ENCODE data around the gene FBXL3. TPM values are rescaled to one million over a fixed set of nuclear protein-coding genes. Genes with fewer than 3 reads are reported as not detected.

FBXL3 gene
- total RNA-seq, 2 donors from 2014 or later, result 26.1 to 35.5 TPM

DNA sequence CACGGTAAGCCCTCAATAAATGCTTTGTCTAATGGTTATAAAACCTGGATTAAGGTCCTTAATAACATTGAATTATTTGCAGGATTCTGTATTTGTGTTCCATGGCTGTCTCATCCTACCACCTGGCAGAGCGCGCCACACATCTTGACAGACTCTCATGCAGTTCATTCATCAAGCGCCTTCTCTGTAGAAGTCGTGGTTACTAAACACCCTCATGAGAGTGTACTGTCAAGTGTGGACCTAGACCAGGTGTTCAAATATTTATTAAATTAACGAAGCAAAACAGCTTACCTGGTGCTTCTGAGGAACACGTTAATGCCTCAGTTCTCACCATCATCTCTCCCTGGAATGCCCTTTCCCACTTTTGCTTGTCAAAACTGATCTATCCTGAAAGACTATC is 13.1 kb upstream of the FBXL3 start:
- Mint-ChIP-seq H3K36me3 (no peaks in the 10 kb centered on the region), H3K9me3 (no peaks in the 10 kb centered on the region), H3K4me3 (no peak overlapping the region), H3K4me1 (ENCODE audit: low read depth in 2 of 2) (no peaks in the 10 kb centered on the region), H3K27ac (no peak overlapping the region), H3K27me3 (no peaks in the 10 kb centered on the region)
- no peak for ATAC-seq
- DNase-seq (ENCODE audit: low spot score), result no peak

DNA sequence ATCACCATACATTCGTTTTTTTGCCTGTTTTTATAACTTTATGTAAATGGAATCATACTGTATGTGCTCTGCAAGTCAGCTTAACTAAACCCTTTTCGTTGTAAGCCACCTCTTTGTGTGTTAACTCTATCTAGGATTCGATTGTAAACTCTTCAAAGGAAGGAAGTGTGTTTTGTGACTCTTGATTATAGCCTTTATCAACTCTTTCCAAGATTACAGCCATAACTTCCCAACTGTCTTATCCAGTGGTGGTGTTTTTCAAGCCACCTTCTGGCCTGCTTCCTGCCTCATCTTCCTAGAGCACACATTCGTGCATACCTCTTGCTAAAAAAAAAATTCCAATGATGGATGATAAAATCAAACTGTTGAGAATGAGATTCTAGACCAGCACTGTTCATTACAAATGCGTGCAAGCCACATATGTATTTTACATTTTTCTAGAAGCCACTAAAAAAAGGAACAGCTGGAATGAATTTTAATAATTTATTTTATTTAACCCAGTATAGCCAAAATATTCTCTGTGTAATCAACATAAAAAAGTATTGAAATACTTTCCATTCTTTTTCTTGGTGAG is 12.0 kb upstream of the FBXL3 start:
- H3K27me3 Mint-ChIP-seq, result peaks cover 0 to 3% of the 10 kb centered on the region in 2 donors
- no peaks in the 10 kb centered on the region for H3K9me3 Mint-ChIP-seq
- no peaks in the 10 kb centered on the region for H3K36me3 Mint-ChIP-seq
- DNase-seq (ENCODE audit: low spot score), result no peak
- ATAC-seq, result no peak
- no peak overlapping the region for H3K4me3 Mint-ChIP-seq
- H3K4me1 Mint-ChIP-seq (ENCODE audit: low read depth in 2 of 2), result peaks cover 0 to 4% of the 10 kb centered on the region in 2 donors
- no peak overlapping the region for H3K27ac Mint-ChIP-seq

DNA sequence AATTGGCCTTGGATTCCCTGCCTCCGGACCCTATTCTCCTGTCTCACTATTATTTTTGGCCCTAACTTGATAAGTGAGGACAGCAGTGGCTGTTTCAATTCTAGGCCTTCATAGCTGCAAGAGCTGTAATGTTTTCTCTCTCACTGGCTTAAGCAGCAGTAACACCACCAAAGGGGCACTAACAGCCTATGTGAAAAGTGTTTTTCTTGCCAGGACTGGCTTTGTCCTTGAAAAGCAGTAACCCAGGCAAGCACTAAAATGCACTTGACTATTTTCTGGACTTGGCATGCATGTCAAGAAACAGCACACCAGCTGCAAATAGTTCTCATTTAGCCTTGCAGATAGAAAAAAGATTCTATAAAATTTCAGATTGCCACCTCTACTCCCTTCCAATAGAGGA is 9.3 kb upstream of the FBXL3 start:
- no peak overlapping the region for H3K4me3 Mint-ChIP-seq
- no peak for DNase-seq (ENCODE audit: low spot score)

DNA sequence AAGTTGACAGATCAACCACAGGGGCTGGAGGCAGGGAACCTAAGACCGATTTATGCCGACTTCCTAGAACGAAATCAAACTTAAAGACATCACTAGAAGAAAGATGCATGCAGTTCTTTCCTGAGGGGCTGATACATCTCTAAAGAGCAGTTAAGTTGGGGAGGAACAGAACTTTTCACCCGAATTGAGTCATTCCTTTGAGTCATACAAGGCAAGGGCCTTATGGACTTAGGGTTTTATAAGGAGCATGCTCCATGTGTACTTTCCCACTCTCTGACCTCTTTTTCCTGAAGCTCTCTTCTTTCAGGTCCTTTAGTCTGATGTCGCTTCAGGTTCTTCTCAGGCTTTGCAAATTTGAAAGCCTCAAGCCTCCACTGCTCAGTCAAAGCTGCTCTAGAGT is 7.9 kb upstream of the FBXL3 start:
- no peak for ATAC-seq
- no peak for DNase-seq (ENCODE audit: low spot score)
- Mint-ChIP-seq H3K27ac (no peak overlapping the region), H3K9me3 (no peaks in the 10 kb centered on the region), H3K36me3 (no peaks in the 10 kb centered on the region), H3K4me3 (peak overlapping the region; percentile 30), H3K27me3 (peaks cover 0 to 10% of the 10 kb centered on the region in 2 donors), H3K4me1 (ENCODE audit: low read depth in 2 of 2) (peaks cover 0 to 18% of the 10 kb centered on the region in 2 donors)

More for the DNA sequence above, 9.3 kb upstream of the FBXL3 start:
- Mint-ChIP-seq H3K36me3 (no peaks in the 10 kb centered on the region), H3K4me1 (ENCODE audit: low read depth in 2 of 2) (peaks cover 0 to 12% of the 10 kb centered on the region in 2 donors), H3K27ac (no peak overlapping the region), H3K27me3 (peaks cover 0 to 10% of the 10 kb centered on the region in 2 donors), H3K9me3 (no peaks in the 10 kb centered on the region)
- no peak for ATAC-seq

DNA sequence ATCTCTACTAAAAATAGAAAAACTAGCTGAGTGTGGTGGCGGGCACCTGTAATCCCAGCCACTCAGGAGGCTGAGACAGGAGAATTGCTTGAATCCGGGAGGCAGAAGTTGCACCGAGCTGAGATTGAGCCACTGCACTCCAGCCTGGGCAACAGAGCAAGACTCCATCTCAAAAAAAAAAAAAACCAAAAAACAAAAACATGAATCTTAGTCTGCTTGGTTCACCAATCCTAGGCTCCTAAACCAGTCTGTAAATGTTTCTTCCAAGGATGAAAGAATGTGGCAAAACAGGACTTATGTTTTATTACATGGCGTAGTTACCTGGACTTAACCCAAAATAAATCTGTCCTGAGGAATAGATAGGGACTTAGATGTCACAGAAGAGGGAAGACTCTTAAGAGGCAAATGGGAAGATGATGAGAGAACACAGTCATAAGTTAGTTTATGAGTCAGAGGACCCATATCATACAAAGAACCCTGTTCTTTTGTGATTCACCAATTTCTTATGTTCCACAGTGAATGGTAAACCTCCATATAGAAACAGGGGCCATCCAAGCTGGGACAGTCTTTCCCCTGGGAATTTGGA is 6.9 kb upstream of the FBXL3 start:
- peaks cover 0 to 21% of the 10 kb centered on the region in 2 donors for H3K4me1 Mint-ChIP-seq (ENCODE audit: low read depth in 2 of 2)
- no peak overlapping the region for H3K27ac Mint-ChIP-seq
- DNase-seq (ENCODE audit: low spot score) (no peak), ATAC-seq (peak in 1 of 2 donors; percentile 59)
- H3K4me3 Mint-ChIP-seq, result no peak overlapping the region
- no peaks in the 10 kb centered on the region for H3K9me3 Mint-ChIP-seq
- peaks cover 0 to 13% of the 10 kb centered on the region in 2 donors for H3K27me3 Mint-ChIP-seq
- H3K36me3 Mint-ChIP-seq, result no peaks in the 10 kb centered on the region

DNA sequence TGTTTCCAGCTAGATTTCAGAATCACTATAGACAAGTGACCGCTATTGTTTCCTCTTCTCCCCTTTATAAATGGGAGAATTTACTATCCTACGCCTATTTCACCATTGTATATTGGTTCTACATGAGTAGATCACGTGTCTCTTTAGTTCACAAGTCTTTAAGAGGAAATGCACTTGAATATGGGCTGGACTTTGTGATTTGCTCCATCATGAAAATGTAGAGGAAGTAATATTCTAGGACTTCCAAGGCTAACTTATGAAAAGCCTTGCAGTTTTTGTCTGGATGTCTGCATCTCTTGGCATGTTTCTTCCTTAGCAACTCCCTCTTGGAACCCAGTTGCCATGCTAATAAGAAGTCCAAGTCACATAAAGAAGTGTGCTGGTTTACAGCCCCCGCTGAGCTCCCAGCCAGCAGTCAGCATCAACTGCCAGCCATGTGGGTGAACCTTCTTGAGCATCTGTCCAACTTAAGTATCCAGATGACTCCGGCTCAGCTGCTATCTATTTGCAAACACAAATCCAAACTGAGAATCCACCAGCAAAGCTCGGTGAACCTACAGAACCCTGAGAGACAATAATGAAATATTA is 4.8 kb upstream of the FBXL3 start:
- no peaks in the 10 kb centered on the region for H3K9me3 Mint-ChIP-seq
- H3K4me1 Mint-ChIP-seq (ENCODE audit: low read depth in 2 of 2), result peaks cover 12 to 38% of the 10 kb centered on the region in 2 donors
- no peaks in the 10 kb centered on the region for H3K36me3 Mint-ChIP-seq
- peaks cover 5 to 20% of the 10 kb centered on the region in 2 donors for H3K27me3 Mint-ChIP-seq
- H3K4me3 Mint-ChIP-seq, result peak overlapping the region; percentile 30
- ATAC-seq, result no peak
- H3K27ac Mint-ChIP-seq, result peak overlapping the region; percentile 60 to 65
- DNase-seq (ENCODE audit: low spot score), result no peak

DNA sequence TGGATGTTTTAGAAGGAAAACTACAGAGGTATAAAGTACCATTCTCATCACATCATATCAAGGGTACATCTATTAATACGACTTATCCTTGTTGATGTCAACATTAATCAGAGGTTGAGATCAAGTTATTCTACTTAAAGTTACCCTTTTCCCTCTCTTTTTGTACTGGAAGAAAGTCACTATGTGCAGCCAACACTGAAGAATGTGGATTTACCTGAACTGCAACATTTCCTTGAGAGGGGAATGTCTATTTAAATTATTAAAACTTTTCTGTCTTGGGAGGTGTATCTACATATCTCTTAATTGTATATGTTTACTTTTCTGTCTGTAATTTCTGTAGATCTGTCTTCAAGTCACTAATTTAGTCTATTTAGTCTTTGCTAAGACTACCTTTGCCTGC is 2.5 kb upstream of the FBXL3 start:
- H3K27ac Mint-ChIP-seq, result no peak overlapping the region
- DNase-seq (ENCODE audit: low spot score) (no peak), ATAC-seq (no peak)
- no peak overlapping the region for H3K4me3 Mint-ChIP-seq
- peaks cover 20 to 48% of the 10 kb centered on the region in 2 donors for H3K4me1 Mint-ChIP-seq (ENCODE audit: low read depth in 2 of 2)
- no peaks in the 10 kb centered on the region for H3K9me3 Mint-ChIP-seq
- peaks cover 5 to 20% of the 10 kb centered on the region in 2 donors for H3K27me3 Mint-ChIP-seq
- no peaks in the 10 kb centered on the region for H3K36me3 Mint-ChIP-seq

DNA sequence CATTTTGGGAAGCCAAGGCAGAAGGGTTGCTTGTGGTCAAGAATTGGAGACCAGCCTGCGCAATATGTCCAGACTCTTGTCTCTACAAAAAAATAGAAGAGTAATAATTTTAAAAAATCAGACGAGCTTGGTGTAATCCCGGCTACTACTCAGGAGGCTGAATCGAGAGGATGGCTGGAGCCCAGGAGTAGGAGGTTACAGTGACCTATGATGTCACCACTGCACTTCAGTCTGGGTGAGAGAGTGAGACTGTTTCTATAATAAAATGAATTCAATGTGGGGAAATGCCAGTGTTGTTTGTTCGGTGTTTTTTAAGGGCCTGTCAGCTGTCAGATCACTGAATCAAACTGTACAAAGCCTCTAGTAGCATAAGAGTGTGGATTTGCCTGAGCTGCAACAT is 1.2 kb upstream of the FBXL3 start:
- H3K27me3 Mint-ChIP-seq, result peaks cover 5 to 12% of the 10 kb centered on the region in 2 donors
- H3K4me1 Mint-ChIP-seq (ENCODE audit: low read depth in 2 of 2), result peaks cover 27 to 58% of the 10 kb centered on the region in 2 donors
- no peak for ATAC-seq
- H3K27ac Mint-ChIP-seq, result peak overlapping the region in 1 of 2 donors; percentile 79
- no peaks in the 10 kb centered on the region for H3K36me3 Mint-ChIP-seq
- no peaks in the 10 kb centered on the region for H3K9me3 Mint-ChIP-seq
- H3K4me3 Mint-ChIP-seq, result peak overlapping the region; percentile 95
- DNase-seq (ENCODE audit: low spot score), result no peak

DNA sequence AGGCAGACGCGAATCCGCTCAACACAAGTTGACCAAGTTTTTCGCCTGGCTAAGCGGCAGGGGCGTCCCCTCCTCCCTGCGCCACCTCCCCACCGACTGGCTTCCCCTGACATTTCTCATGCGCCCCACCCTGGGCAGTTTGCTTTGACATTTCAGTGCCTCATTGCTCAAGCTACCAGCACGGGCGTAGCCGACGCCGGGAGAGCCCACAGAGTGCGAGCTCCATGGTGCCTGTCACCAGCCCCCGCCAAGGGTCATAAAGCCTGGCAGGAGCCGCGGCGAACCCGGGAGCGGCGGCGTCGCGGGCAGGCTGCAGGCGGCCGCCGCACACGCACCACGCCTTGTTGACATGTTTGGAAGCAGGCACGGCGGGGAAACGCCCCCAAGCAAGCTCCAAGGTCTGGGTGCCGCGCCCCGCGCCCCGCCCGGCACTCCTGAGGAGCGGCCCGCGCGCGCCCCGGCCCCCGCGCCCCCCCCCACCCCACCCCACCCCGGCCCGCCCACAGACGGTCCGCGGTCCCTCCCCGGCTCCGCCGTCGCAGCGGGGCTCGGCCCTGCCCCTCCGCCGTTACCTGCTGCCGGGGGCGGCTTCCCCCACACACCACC is 601 bp downstream of the FBXL3 start:
- DNase-seq (ENCODE audit: low spot score), result peak; percentile 85

DNA sequence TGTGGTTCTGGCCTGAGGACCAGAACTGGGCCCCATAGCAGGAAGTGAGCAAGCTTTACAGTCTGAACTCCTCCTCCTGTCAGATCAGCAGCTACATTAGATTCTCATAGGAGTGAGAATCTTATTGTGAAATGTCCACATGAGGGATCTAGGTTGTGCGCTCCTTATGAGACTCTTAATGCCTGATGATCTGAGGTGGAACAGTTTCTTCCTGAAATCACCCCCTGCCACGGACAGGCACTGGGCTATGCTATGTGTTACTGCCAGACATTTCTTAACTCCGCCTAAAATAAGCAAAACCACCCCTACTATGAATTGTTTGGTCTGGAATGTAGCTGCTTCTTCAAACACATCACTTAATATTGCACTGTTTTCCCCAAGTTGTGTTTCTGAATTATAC is 4.6 kb downstream of the FBXL3 start:
- Mint-ChIP-seq H3K36me3 (no peaks in the 10 kb centered on the region), H3K4me3 (peak overlapping the region; percentile 42), H3K4me1 (ENCODE audit: low read depth in 2 of 2) (peaks cover 36 to 41% of the 10 kb centered on the region in 2 donors), H3K27ac (peak overlapping the region; percentile 17 to 58), H3K9me3 (no peaks in the 10 kb centered on the region), H3K27me3 (no peaks in the 10 kb centered on the region)
- no peak for DNase-seq (ENCODE audit: low spot score)
- ATAC-seq, result no peak

More for the DNA sequence above, 601 bp downstream of the FBXL3 start:
- peak overlapping the region; percentile 79 to 87 for H3K27ac Mint-ChIP-seq
- no peaks in the 10 kb centered on the region for H3K36me3 Mint-ChIP-seq
- H3K4me1 Mint-ChIP-seq (ENCODE audit: low read depth in 2 of 2), result peaks cover 38 to 59% of the 10 kb centered on the region in 2 donors
- H3K4me3 Mint-ChIP-seq, result peak overlapping the region; percentile 98
- ATAC-seq, result peak; percentile 72 to 85
- peaks cover 5 to 10% of the 10 kb centered on the region in 2 donors for H3K27me3 Mint-ChIP-seq
- H3K9me3 Mint-ChIP-seq, result no peaks in the 10 kb centered on the region

DNA sequence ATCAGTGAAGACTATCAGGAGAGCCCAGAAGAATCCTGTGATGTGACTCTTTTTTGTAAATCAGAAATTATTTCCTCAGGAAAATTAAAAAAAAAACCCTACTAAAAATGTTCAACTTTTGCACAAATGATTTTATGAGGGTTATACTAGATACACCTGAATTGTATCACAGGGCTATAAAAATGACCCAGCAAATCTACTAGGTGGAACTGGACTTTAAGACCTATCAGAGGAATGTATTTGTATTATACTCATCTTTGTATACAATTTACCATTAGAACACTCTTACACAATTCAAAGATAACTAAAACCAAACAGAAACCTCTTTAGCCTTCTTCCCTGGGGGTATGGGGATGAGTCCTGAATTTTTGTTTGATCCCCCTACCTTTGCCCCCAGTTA is 7.2 kb downstream of the FBXL3 start:
- H3K36me3 Mint-ChIP-seq, result peaks cover 10% of the 10 kb centered on the region
- peaks cover 28 to 31% of the 10 kb centered on the region in 2 donors for H3K4me1 Mint-ChIP-seq (ENCODE audit: low read depth in 2 of 2)
- H3K4me3 Mint-ChIP-seq, result no peak overlapping the region
- H3K9me3 Mint-ChIP-seq, result no peaks in the 10 kb centered on the region
- DNase-seq (ENCODE audit: low spot score), result no peak
- ATAC-seq, result no peak
- H3K27me3 Mint-ChIP-seq, result no peaks in the 10 kb centered on the region
- H3K27ac Mint-ChIP-seq, result no peak overlapping the region

DNA sequence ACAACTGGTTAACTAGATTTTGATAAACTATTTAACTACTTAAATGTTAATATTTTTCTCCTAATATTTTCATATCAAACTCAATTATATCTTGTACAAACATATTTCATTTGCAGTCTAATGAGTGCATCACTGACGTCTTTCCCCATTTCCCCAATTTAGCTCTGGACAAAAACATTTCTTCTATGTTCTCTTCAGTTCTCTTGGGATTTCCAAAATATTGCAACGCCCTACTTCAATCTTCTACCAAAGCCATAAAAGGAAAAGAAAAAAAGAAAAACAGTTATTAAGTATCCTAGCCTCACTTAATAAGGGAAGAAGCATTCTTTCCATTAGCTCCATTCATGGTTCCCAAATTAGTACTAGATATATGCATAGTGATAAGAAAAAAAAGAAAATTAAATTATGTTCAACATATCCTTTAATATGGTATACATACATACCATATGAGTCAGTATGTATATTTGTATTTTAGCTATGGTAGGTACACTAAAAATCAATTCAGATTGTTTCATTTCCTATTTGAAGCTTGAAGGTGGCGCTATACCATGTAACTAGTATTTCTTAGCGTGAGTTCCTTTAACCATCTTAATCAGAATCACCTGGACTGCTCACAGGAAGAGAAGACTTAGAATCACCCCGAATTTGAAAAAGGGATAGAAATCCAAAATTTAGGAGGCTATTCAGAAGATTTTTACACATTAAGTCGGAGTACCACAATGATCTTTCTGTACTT is 9.9 kb downstream of the FBXL3 start:
- no peak for DNase-seq (ENCODE audit: low spot score)

DNA sequence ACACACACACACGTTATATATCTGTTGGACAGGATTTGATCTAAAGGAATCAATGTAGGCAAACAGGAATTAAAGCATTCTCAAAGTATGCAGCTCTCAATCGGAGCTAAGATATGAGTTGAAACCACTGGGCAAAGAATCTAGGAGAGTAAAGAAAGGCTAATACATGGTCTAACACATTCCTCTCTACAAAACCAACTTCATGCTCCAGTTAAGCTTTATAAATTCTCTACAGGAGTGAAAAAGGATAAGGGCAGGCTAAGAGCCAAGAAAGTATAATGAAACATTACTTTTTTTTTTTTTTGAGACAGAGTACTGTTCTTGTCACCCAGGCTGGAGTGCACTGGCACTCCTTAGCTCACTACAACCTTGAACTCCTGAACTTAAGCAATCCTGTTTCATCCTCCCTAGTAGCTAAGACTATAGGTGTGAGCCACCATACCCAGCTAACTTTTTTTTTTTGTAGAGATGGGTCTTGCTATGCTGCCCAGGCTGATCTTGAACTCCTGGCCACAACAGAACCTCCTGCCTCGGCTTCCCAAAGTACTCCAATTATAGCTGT is 10.6 kb downstream of the FBXL3 start:
- H3K36me3 Mint-ChIP-seq, result peaks cover 29% of the 10 kb centered on the region

More for the DNA sequence above, 9.9 kb downstream of the FBXL3 start:
- H3K27me3 Mint-ChIP-seq, result no peaks in the 10 kb centered on the region
- no peak for ATAC-seq
- H3K27ac Mint-ChIP-seq, result no peak overlapping the region
- H3K4me1 Mint-ChIP-seq (ENCODE audit: low read depth in 2 of 2), result peaks cover 20 to 21% of the 10 kb centered on the region in 2 donors
- H3K9me3 Mint-ChIP-seq, result no peaks in the 10 kb centered on the region
- H3K4me3 Mint-ChIP-seq, result no peak overlapping the region
- H3K36me3 Mint-ChIP-seq, result peaks cover 29% of the 10 kb centered on the region

More for the DNA sequence above, 10.6 kb downstream of the FBXL3 start:
- Mint-ChIP-seq H3K4me3 (no peak overlapping the region), H3K27me3 (no peaks in the 10 kb centered on the region), H3K27ac (no peak overlapping the region), H3K4me1 (ENCODE audit: low read depth in 2 of 2) (peaks cover 19 to 20% of the 10 kb centered on the region in 2 donors), H3K9me3 (no peaks in the 10 kb centered on the region)
- ATAC-seq, result no peak
- no peak for DNase-seq (ENCODE audit: low spot score)

Data from natural killer cell treated with Interleukin-12 subunit alpha and Interleukin-12 subunit beta and Interleukin-15 and Interleukin-18, amount 100 ng/mL, for 72 hours (primary cell).